ENCODE data around the gene HOOK2. TPM values are rescaled to one million over a fixed set of nuclear protein-coding genes. Genes with fewer than 3 reads are reported as not detected.

Gene HOOK2
- total and polyA plus RNA-seq, 2 of the 13 experiments (the other 11 are each of a cell fraction or from before 2014, with no cell fraction given): 9.2 to 12.9 TPM

- TF ChIP-seq CREB3 (CRISPR knock-in tag; IDR thresholded peaks at IDR 0.05): no peak
- TF ChIP-seq ZNF383 (CRISPR knock-in tag; IDR thresholded peaks at IDR 0.05; ENCODE audit: borderline replicate concordance): no peak
- no peak for TF ChIP-seq RFX1 (IDR thresholded peaks at IDR 0.05)
- no peak for TF ChIP-seq ZBTB39 (CRISPR knock-in tag; IDR thresholded peaks at IDR 0.05)
- TF ChIP-seq KMT2B (CRISPR knock-in tag; IDR thresholded peaks at IDR 0.05): 0 out of 2 replicates have a peak, but pooled peaks have one; percentile 35
- TF ChIP-seq ZNF329 (CRISPR knock-in tag; IDR thresholded peaks at IDR 0.05; ENCODE audit: low read depth): no peak
- no peak for TF ChIP-seq EZH2 (conservative IDR thresholded peaks at IDR 0.05; ENCODE audit: low read depth, low read length)
- no peak for TF ChIP-seq ZNF468 (CRISPR knock-in tag; IDR thresholded peaks at IDR 0.05)
- TF ChIP-seq AHR (CRISPR knock-in tag; IDR thresholded peaks at IDR 0.05): no peak
- TF ChIP-seq NR2C2 (CRISPR knock-in tag; IDR thresholded peaks at IDR 0.05; ENCODE audit: borderline replicate concordance): no peak
- TF ChIP-seq ZBTB4 (CRISPR knock-in tag; IDR thresholded peaks at IDR 0.05; ENCODE audit: borderline replicate concordance): no peak
- TF ChIP-seq RBFOX2 (IDR thresholded peaks at IDR 0.05; ENCODE audit: low read depth, low read length): peak; percentile 67
- no peak for TF ChIP-seq ZNF17 (CRISPR knock-in tag; IDR thresholded peaks at IDR 0.05)
- TF ChIP-seq AGO2 (optimal IDR thresholded peaks at IDR 0.05; ENCODE audit: low read depth, low read length): peak; percentile 70
- TF ChIP-seq MAZ (IDR thresholded peaks at IDR 0.05; ENCODE audit: borderline replicate concordance, low read depth, low read length): 0 out of 2 replicates have a peak, but pooled peaks have one; percentile 8
- TF ChIP-seq MAZ (CRISPR knock-in tag; IDR thresholded peaks at IDR 0.05; ENCODE audit: low read depth): no peak
- TF ChIP-seq ZNF660 (CRISPR knock-in tag; IDR thresholded peaks at IDR 0.05; ENCODE audit: borderline replicate concordance, low read depth): no peak
- no peak for TF ChIP-seq ZNF720 (CRISPR knock-in tag; IDR thresholded peaks at IDR 0.05)
- TF ChIP-seq ZNF281 (CRISPR knock-in tag; IDR thresholded peaks at IDR 0.05; ENCODE audit: borderline replicate concordance): peak; percentile 46; the same call in 1 of the 2 replicates
- no peak for TF ChIP-seq SP1 (IDR thresholded peaks at IDR 0.05)
- TF ChIP-seq SP1 (CRISPR knock-in tag; IDR thresholded peaks at IDR 0.05): no peak
Observed at GRCh38 chr19:12721656-12722565, 53.4 kb downstream of the HOOK2 start (continued).

Data from HepG2 (cell line).